Vagina (tissue), 2 donors: ENCODE data around the gene GPR26.

Experiments
- CTCF ChIP-seq, 3 experiments: fragments of 450-650 bp in 2 of 3; fragments of 200-600 bp in 1 of 3; sonication (generic) in 1 of 3; IDR thresholded peaks; one replicate each; pipeline ENCODE4 v1.5.1; 2017 to 2019; ENCODE audit warnings: antibody characterized with exemption in 3 of 3, mild to moderate bottlenecking in 2 of 3, moderate library complexity in 2 of 3
- POLR2A ChIP-seq, 2 donors: fragments of 450-650 bp; IDR thresholded peaks; one replicate each; pipeline ENCODE4 v1.6.1; 2017; ENCODE audit warnings: antibody characterized with exemption in 2 of 2, mild to moderate bottlenecking in 2 of 2, moderate library complexity in 2 of 2
- POLR2AphosphoS5 ChIP-seq, 2 donors: sonication (generic); formaldehyde crosslinking; IDR thresholded peaks; one replicate each; pipeline ENCODE4 v1.9.0; 2017; ENCODE audit warnings: antibody characterized with exemption in 2 of 2, mild to moderate bottlenecking in 2 of 2, low read depth in 1 of 2; ENCODE audit not compliant: insufficient read depth in 1 of 2

GRCh38 chr10:123624086-123624485, 42.1 kb upstream of the GPR26 start:
- TF ChIP-seq CTCF (IDR thresholded peaks at IDR 0.05) = no peak
- no peak for TF ChIP-seq POLR2AphosphoS5 (IDR thresholded peaks at IDR 0.05; ENCODE audit: insufficient read depth in 1 of 2, low read depth in 1 of 2)
- TF ChIP-seq POLR2A (IDR thresholded peaks at IDR 0.05) = no peak
